HCT116 (cell line): ENCODE data around the gene GPRC5B.

ENCODE experiments used
- EZH2 ChIP-seq: fragments of 200-600 bp; sonication (generic); IDR thresholded peaks from 2 replicates; pipeline ENCODE4 v1.6.1; 2017; ENCODE audit warnings: antibody characterized with exemption, mixed run types
- JUND ChIP-seq: IDR thresholded peaks from 2 replicates; pipeline ENCODE4 v1.6.1; 2012
- POLR2A ChIP-seq: IDR thresholded peaks from 2 replicates; pipeline ENCODE4 v1.7.0; 2011; ENCODE audit warnings: borderline replicate concordance; ENCODE audit not compliant: insufficient read depth, insufficient read length; ENCODE audit errors: extremely low read depth
- TF ChIP-seq, protein P1 (sequence below), 3 experiments: fragments of 200-600 bp in 1 of 3; sonication (generic) in 1 of 3; IDR thresholded peaks in 2 of 3; conservative IDR thresholded peaks in 1 of 3; 2 replicates each; pipeline ENCODE4 v1.5.1; 2012 to 2017; ENCODE audit warnings: low read depth in 2 of 3, low read length in 2 of 3, antibody characterized with exemption in 1 of 3, borderline replicate concordance in 1 of 3, control low read depth in 1 of 3, mild to moderate bottlenecking in 1 of 3, mixed read lengths in 1 of 3, mixed run types in 1 of 3, moderate library complexity in 1 of 3; ENCODE audit not compliant: insufficient read depth in 1 of 3

GRCh38 chr16:19817875-19818274 is 66.8 kb downstream of the GPRC5B start:
- TF ChIP-seq, protein P1, sequence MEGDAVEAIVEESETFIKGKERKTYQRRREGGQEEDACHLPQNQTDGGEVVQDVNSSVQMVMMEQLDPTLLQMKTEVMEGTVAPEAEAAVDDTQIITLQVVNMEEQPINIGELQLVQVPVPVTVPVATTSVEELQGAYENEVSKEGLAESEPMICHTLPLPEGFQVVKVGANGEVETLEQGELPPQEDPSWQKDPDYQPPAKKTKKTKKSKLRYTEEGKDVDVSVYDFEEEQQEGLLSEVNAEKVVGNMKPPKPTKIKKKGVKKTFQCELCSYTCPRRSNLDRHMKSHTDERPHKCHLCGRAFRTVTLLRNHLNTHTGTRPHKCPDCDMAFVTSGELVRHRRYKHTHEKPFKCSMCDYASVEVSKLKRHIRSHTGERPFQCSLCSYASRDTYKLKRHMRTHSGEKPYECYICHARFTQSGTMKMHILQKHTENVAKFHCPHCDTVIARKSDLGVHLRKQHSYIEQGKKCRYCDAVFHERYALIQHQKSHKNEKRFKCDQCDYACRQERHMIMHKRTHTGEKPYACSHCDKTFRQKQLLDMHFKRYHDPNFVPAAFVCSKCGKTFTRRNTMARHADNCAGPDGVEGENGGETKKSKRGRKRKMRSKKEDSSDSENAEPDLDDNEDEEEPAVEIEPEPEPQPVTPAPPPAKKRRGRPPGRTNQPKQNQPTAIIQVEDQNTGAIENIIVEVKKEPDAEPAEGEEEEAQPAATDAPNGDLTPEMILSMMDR (IDR thresholded peaks at IDR 0.05 in 2 of 3, conservative IDR thresholded peaks at IDR 0.05 in 1 of 3; ENCODE audit: borderline replicate concordance in 1 of 3, insufficient read depth in 1 of 3, low read depth in 2 of 3, low read length in 2 of 3): no peak
- TF ChIP-seq POLR2A: no peak
- no peak for TF ChIP-seq EZH2
- no peak for TF ChIP-seq JUND
